ENCODE measurements around the gene ANTXR2. TPM values are rescaled to one million over a fixed set of nuclear protein-coding genes. Genes with fewer than 3 reads are reported as not detected.

The ANTXR2 gene
- total RNA-seq, 1 donor from 2014 or later, result 61.7 TPM

DNA sequence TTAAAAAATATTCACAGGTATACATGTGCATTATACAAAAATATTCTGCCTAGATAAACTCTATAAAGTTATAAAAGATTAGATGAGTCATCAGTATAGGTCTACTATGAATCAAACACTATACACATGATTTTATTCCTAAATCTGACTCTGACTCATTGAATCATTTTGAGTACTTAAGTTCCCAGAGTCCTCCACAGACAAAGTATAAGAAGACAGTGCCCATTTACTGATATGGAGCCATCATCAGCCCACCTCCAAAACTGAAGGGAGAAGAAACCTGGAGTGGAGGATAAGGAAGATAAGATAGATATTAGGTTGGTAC, 28.7 kb upstream of the ANTXR2 start:
- peaks cover 10% of the 10 kb centered on the region for H3K9me3 Mint-ChIP-seq
- H3K36me3 Mint-ChIP-seq, result peaks cover 6% of the 10 kb centered on the region
- no peak overlapping the region for H3K27ac Mint-ChIP-seq
- H3K27me3 Mint-ChIP-seq (ENCODE audit: low read depth), result no peaks in the 10 kb centered on the region
- H3K4me3 Mint-ChIP-seq, result no peak overlapping the region
- TF ChIP-seq, protein P1, sequence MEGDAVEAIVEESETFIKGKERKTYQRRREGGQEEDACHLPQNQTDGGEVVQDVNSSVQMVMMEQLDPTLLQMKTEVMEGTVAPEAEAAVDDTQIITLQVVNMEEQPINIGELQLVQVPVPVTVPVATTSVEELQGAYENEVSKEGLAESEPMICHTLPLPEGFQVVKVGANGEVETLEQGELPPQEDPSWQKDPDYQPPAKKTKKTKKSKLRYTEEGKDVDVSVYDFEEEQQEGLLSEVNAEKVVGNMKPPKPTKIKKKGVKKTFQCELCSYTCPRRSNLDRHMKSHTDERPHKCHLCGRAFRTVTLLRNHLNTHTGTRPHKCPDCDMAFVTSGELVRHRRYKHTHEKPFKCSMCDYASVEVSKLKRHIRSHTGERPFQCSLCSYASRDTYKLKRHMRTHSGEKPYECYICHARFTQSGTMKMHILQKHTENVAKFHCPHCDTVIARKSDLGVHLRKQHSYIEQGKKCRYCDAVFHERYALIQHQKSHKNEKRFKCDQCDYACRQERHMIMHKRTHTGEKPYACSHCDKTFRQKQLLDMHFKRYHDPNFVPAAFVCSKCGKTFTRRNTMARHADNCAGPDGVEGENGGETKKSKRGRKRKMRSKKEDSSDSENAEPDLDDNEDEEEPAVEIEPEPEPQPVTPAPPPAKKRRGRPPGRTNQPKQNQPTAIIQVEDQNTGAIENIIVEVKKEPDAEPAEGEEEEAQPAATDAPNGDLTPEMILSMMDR (IDR thresholded peaks at IDR 0.05; ENCODE audit: unreplicated experiment), result no peak
- peaks cover 12% of the 10 kb centered on the region for H3K4me1 Mint-ChIP-seq
- DNase-seq (ENCODE audit: low spot score in 2 of 2, unreplicated experiment in 2 of 2), result no peak

GRCh38 chr4:80101071-80101791, 28.2 kb upstream of the ANTXR2 start:
- Mint-ChIP-seq H3K36me3 (peaks cover 2% of the 10 kb centered on the region), H3K4me3 (no peak overlapping the region), H3K27ac (no peak overlapping the region), H3K27me3 (ENCODE audit: low read depth) (no peaks in the 10 kb centered on the region), H3K4me1 (peaks cover 18% of the 10 kb centered on the region), H3K9me3 (peaks cover 5% of the 10 kb centered on the region)
- no peak for DNase-seq (ENCODE audit: low spot score in 2 of 2, unreplicated experiment in 2 of 2)
- TF ChIP-seq, protein P1 (IDR thresholded peaks at IDR 0.05; ENCODE audit: unreplicated experiment), result no peak

DNA sequence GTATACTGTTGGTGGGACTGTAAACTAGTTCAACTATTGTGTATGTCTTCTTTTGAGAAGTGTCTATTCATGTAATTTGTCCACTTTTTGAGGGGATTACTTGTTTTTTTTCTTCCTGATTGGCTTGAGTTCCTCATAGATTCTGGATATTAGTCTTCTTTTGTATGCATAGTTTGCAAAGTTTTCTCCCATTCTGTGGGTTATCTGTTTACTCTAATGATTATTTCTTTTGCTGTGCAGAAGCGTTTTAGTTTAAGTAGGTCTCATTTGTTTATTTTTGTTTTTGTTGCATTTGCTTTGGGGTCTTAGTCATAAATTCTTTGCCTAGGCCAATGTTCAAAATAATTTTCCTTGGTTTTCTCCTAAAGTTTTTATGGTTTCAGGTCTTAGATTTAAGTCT, 26.6 kb upstream of the ANTXR2 start:
- Mint-ChIP-seq H3K27ac (no peak overlapping the region), H3K4me1 (peaks cover 24% of the 10 kb centered on the region), H3K36me3 (no peaks in the 10 kb centered on the region), H3K27me3 (ENCODE audit: low read depth) (no peaks in the 10 kb centered on the region), H3K4me3 (no peak overlapping the region), H3K9me3 (no peaks in the 10 kb centered on the region)
- TF ChIP-seq, protein P1 (IDR thresholded peaks at IDR 0.05; ENCODE audit: unreplicated experiment), result no peak
- DNase-seq (ENCODE audit: low spot score in 2 of 2, unreplicated experiment in 2 of 2), result no peak

GRCh38 chr4:80098635-80099034, 25.6 kb upstream of the ANTXR2 start:
- Mint-ChIP-seq H3K36me3 (no peaks in the 10 kb centered on the region), H3K9me3 (no peaks in the 10 kb centered on the region), H3K27me3 (ENCODE audit: low read depth) (no peaks in the 10 kb centered on the region), H3K27ac (no peak overlapping the region), H3K4me3 (no peak overlapping the region), H3K4me1 (peaks cover 24% of the 10 kb centered on the region)
- TF ChIP-seq, protein P1 (IDR thresholded peaks at IDR 0.05; ENCODE audit: unreplicated experiment), result no peak
- DNase-seq (ENCODE audit: low spot score in 2 of 2, unreplicated experiment in 2 of 2), result no peak

GRCh38 chr4:80097400-80098177, 24.6 kb upstream of the ANTXR2 start:
- Mint-ChIP-seq H3K4me1 (peaks cover 24% of the 10 kb centered on the region), H3K36me3 (no peaks in the 10 kb centered on the region), H3K4me3 (no peak overlapping the region), H3K9me3 (no peaks in the 10 kb centered on the region), H3K27me3 (ENCODE audit: low read depth) (peaks cover 2% of the 10 kb centered on the region), H3K27ac (peak overlapping the region; percentile 32)
- TF ChIP-seq, protein P1 (IDR thresholded peaks at IDR 0.05; ENCODE audit: unreplicated experiment), result no peak
- DNase-seq (ENCODE audit: low spot score in 2 of 2, unreplicated experiment in 2 of 2), result no peak

Measured in mesothelial cell of epicardium (in vitro differentiated cells).